Esophagus muscularis mucosa (tissue), 4 donors: ENCODE results near the gene MOB3B.

Source experiments
- EP300 ChIP-seq: sonication (generic); formaldehyde crosslinking; IDR thresholded peaks from one replicate; pipeline ENCODE4 v1.6.1; 2017; ENCODE audit warnings: antibody characterized with exemption
- POLR2A ChIP-seq: fragments of 450-650 bp; IDR thresholded peaks from one replicate; pipeline ENCODE4 v1.6.1; 2017; ENCODE audit warnings: antibody characterized with exemption, moderate library complexity, mild to moderate bottlenecking, low read depth
- TF ChIP-seq, protein P1 (sequence below), 3 experiments: fragments of 200-600 bp in 2 of 3; fragments of 450-650 bp in 1 of 3; sonication (generic) in 2 of 3; IDR thresholded peaks; one replicate each; pipeline ENCODE4 v1.5.1; 2017 to 2019; ENCODE audit warnings: antibody characterized with exemption in 3 of 3, mild to moderate bottlenecking in 2 of 3, moderate library complexity in 1 of 3

GRCh38 chr9:27336829-27337228 lies 192.8 kb downstream of the MOB3B start:
- TF ChIP-seq EP300 (no peak), POLR2A (no peak)
- TF ChIP-seq, protein P1, sequence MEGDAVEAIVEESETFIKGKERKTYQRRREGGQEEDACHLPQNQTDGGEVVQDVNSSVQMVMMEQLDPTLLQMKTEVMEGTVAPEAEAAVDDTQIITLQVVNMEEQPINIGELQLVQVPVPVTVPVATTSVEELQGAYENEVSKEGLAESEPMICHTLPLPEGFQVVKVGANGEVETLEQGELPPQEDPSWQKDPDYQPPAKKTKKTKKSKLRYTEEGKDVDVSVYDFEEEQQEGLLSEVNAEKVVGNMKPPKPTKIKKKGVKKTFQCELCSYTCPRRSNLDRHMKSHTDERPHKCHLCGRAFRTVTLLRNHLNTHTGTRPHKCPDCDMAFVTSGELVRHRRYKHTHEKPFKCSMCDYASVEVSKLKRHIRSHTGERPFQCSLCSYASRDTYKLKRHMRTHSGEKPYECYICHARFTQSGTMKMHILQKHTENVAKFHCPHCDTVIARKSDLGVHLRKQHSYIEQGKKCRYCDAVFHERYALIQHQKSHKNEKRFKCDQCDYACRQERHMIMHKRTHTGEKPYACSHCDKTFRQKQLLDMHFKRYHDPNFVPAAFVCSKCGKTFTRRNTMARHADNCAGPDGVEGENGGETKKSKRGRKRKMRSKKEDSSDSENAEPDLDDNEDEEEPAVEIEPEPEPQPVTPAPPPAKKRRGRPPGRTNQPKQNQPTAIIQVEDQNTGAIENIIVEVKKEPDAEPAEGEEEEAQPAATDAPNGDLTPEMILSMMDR (IDR thresholded peaks at IDR 0.05) = no peak
